Activated naive CD4-positive, alpha-beta T cell (primary cell): ENCODE results near the gene DUS1L.
A peak's percentile ranks its signal among the peaks of the same experiment; 100 is the strongest.

Experiments used
- DNase-seq, 4 experiments: peaks; one replicate each; lab custom pipeline; 2025; lab: John Stamatoyannopoulos, UW

The DUS1L gene

GRCh38 chr17:82100502-82101298, 35.1 kb upstream of the DUS1L start:
- DNase-seq, result no peak

GRCh38 chr17:82098939-82099763, 33.5 kb upstream of the DUS1L start:
- peak in 1 of 4 experiments; percentile 30 for DNase-seq

- peak; percentile 79 to 94 (median 80) for DNase-seq
Observed at GRCh38 chr17:82098169-82098938, 32.8 kb upstream of the DUS1L start, which contains the start of gene FASN. Gene FASN, minus strand, starts transcription at chr17:82098236. Its CDS starts 1,791 bp downstream, at chr17:82096445.

GRCh38 chr17:82097919-82098168, 32.2 kb upstream of the DUS1L start:
- peak in 1 of 4 experiments; percentile 58 for DNase-seq

DNA sequence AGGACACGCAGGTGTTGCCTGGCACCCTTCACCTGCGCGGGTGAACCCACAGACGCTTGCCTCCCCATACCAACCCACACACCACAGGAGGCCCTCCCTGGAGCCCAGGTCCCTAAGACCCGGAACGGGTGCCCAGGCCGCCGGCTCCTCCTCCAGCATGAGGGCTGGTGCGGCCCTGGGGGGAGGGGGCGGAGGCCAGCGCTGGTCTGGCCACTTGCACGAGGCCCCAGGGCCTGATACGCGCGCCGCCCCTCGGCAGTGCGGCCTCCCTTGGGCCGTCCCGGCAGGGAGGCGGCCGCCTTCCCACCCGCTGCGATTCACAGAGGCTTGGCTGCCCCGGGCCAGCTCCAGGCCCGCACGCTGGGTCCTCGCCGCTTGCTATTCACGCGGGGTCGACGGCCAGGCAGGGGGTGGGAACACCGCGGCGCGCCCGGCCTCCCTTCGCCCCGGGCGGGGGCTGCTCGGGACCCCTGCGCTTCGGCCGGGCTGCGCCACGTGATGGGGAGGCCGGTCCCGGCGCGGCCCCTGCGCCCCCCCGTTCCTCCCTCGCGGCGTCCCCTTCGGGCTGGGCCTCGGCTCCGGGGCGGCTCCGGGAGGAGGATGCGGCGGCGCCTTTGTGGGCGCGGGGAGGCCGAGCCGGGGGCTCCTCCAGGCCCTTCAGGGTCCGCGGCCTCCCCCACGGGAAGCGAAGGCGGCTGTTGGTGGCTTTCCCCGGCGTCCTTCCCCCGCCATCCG, 31.7 kb upstream of the DUS1L start:
- no peak for DNase-seq

- DNase-seq, result no peak
Observed at GRCh38 chr17:82096709-82097183, 31.1 kb upstream of the DUS1L start.

DNA sequence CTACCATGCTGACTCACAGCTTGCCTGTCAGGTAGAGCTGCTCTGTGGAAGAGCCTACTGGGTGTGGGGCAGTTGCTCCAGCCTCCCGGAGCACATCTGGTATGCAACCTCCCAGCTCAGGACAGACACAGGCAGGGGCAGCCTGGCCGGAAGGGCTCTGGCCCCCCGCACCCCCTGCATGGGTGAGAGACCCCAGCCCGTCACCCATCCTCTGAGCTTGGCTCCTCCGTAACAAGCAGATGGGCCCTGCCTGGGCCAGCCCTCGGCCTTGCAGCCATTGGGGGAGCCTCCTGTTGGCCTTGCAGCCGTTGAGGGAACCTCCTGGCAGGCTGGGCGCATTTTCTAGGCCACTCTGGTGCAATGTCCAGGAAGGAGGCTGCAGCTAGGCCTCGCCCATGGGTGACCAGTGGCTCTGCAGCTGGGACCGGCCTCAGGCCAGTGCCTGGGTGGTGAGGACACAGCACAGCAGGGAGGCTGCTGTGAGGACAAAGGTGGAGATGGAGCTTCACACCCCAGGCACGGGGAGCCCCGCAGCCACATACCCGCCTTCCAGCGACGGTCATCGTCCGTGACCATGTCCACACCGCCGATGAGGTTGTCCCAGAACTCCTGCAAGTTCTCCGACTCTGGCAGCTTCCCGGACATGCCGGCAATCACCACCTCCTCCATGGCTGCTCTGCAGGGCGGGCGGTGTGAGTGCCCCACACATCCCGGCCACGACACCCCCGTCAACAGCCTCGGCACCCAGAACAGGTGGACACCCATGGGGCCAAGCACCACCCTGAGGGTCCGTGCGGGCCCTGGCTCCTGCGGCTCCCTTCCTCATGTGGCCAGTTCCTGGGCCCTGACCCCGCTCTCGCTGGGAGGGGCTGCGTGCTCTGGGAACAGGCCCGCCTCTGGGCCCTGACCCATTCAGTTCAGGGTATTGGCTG, 30.4 kb upstream of the DUS1L start:
- no peak for DNase-seq

- no peak for DNase-seq
Observed at GRCh38 chr17:82094931-82095776, 29.6 kb upstream of the DUS1L start.

- DNase-seq, result no peak
Observed at GRCh38 chr17:82092995-82093751, 27.6 kb upstream of the DUS1L start.

DNA sequence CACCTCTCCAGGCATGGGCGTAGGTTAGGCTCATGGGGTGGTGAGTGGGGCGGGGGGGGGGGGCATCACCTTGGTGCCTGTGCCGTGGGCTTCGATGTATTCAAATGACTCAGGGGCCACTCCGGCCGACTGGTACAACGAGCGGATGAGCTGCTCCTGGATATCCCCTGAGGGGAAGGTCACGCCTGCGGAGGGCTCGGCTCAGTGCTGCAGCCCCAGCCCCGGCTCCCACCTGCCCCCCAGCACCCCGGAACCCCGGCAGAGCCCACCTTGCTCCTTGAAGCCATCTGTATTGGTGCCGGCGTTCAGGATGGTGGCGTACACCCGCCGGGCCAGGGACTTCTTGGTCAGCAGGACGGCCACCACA, 27.0 kb upstream of the DUS1L start:
- DNase-seq, result no peak

- no peak for DNase-seq
Observed at GRCh38 chr17:82092094-82092586, 26.5 kb upstream of the DUS1L start.

GRCh38 chr17:82091264-82092066, 25.9 kb upstream of the DUS1L start:
- no peak for DNase-seq

DNA sequence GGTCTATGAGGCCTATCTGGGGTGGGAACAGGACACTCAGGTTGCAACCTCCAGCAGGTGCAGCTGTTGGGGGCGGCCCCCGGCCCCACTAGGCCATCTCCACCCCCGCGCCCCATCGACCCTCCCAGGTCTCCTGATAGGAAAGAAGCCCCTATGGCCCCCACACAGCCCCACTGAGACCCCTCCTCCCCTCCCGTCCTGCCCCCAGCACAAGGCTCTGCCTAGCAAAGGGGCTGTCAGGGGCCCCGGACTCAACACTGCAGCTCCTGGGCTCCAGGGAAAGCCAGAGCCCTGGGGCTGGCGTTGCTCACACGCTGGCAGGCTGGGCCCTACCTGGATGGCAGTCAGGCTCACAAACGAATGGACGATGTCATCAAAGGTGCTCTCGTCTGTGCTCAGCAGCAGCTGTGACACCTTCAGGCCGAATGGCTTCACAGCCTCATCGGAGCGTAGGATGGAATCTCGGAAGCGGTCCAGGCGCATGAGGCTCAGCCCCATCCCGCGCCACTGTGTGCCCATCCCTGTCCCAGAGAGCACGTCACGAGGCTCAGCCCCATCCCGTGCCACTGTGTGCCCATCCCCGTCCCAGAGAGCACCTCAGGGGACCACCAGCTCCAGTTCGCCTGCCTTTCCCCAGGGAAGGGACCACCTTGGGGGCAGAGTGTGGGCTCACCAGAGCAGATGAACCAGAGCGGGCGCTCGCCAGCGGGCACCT, 25.1 kb upstream of the DUS1L start:
- DNase-seq, result no peak

DNA sequence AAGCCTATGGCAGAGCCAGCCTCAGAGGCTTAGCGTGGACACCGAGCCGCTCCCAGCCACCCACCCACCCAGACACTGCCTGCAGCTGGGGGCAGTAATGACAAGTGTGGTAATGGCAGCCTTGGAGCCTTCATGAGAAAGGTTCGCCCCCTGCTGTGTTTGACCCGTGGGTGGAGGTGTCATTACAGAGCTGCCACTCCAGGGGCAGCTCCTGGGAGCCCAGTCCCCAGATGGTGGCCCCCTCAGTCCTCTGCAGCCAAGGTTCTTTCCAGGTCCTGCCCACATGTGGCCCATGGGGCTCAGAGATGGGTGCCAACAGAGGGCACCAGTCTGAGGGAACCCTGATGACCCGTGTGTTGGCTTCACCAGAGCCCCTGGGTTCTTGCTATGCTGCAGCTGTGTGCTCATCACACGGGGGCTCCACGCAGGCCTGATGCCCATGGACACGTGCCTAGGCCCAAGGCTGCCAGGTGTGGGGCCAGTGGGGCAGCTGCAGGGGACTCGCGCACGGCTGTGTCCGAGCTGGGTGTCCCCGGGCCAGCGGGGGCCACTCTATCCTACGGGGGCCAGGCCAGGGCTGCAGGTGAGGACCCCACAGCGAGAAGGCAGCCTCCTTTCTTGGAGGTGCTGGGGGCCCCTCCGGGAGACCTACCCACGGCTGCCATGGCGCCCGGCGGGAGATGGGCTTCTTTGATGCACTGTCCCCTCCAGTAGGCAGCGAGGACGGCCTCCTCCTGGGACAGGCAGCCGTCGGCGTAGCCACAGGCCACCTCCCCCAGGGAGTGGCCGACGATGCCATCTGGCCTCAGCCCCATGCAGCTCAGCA, 24.3 kb upstream of the DUS1L start:
- no peak for DNase-seq

DNA sequence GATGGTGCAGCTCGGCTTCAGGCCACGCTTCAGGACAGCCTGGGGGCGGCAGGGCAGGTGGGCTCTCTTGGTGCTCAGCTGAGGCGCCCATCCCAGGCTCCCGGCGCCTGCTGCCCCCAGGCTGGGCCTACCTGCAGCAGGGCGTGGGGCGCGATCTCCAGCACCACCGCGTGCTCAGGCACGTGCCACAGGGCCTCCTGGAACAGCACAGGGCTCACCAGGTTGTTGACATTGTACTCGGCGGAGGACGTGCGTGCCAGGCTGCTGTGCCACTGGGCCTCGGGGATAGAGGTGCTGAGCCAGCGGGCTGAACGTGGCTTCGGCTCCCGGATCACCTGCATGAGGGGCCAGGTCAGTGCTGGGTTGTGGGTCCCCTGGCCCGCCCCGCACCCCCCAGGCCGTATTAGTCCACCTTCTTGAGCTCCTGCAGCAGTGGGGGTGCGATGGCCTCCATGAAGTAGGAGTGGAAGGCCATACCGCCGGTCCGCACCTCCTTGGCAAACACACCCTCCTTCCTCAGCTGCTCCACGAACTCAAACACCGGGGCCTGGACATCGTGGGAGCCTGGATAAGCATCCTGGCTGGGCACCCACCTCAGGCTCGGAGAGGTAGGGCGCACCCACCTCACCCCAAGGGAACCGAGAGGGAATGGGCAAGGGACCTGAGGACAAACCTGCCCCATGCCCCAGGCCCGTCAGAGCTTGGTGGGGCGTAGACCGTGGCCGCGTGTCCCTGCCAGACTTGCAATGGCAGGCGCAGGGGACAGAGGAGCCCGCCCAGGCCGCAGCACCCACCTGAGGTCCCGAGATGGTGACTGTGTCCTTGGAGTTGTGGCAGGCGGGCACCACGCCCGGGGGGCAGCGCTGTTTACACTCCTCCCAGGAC, 23.5 kb upstream of the DUS1L start:
- no peak for DNase-seq
